ENCODE results near the gene NPPB.

Gene NPPB

GRCh38 chr1:11831945-11832725 is 26.6 kb downstream of the NPPB start:
- no peak for DNase-seq

GRCh38 chr1:11828511-11828910 is 30.2 kb downstream of the NPPB start:
- DNase-seq = no peak

GRCh38 chr1:11826946-11827345 is 31.8 kb downstream of the NPPB start:
- DNase-seq = no peak

- no peak for DNase-seq
These were observed 33.6 kb downstream of the NPPB start for GRCh38 chr1:11825131-11825530.

GRCh38 chr1:11823366-11824137 is 35.2 kb downstream of the NPPB start:
- DNase-seq = no peak

GRCh38 chr1:11822091-11822490 is 36.7 kb downstream of the NPPB start:
- DNase-seq = no peak

GRCh38 chr1:11817192-11817591 is 41.6 kb downstream of the NPPB start:
- DNase-seq = no peak

GRCh38 chr1:11813021-11813420 is 45.7 kb downstream of the NPPB start:
- no peak for DNase-seq
